H1 (cell line): ENCODE results near the gene IQCF2. TPM values are rescaled to one million over a fixed set of nuclear protein-coding genes. Genes with fewer than 3 reads are reported as not detected.

Experiments
- CHD7 ChIP-seq: fragments of 300-600 bp; sonication (generic); IDR thresholded peaks from 2 replicates; pipeline ENCODE4 v1.7.1; 2012; ENCODE audit warnings: low read length, moderate library complexity, mild to moderate bottlenecking, inconsistent platforms; ENCODE audit not compliant: insufficient replicate concordance
- JUN ChIP-seq: IDR thresholded peaks from 2 replicates; pipeline ENCODE4 v1.6.1; 2011; ENCODE audit warnings: low read depth, mild to moderate bottlenecking, improper control_type of control experiment, low read length
- RAD21 ChIP-seq, 2 experiments: IDR thresholded peaks in 1 of 2; conservative IDR thresholded peaks in 1 of 2; 2 replicates each; pipeline ENCODE4 v1.6.1; 2011; ENCODE audit warnings: low read depth in 2 of 2, low read length in 2 of 2, improper control_type of control experiment in 1 of 2, inconsistent platforms in 1 of 2, mild to moderate bottlenecking in 1 of 2, moderate library complexity in 1 of 2
- SRF ChIP-seq: IDR thresholded peaks from 2 replicates; pipeline ENCODE4 v1.6.1; 2011; ENCODE audit warnings: mild to moderate bottlenecking, low read depth, low read length, moderate library complexity
- TCF12 ChIP-seq: IDR thresholded peaks from 2 replicates; pipeline ENCODE4 v1.6.1; 2011; ENCODE audit warnings: low read depth, mild to moderate bottlenecking, low read length
- polyA plus RNA-seq, 7 experiments: library from polyadenylated mRNA; depleted of rRNA in 3 of 7; stranded (reverse) in 5 of 7; unstranded in 2 of 7; fragments of >200 nt in 5 of 7; fragments of 200-250 nt in 2 of 7; gene quantifications; 1 replicate in 5 of 7; 2 replicates in 1 of 7; 4 replicates in 1 of 7; pipeline versions ENCODE4 v1.2.1 to v1.2.3, GENCODE V29; 2011 to 2013; ENCODE audit warnings: missing spikeins in 2 of 7, mixed read lengths in 2 of 7
- total RNA-seq: library from RNA; stranded (reverse); fragmentation: NEBNext Ultra II Directional; extraction: Animal tissue kit (Norgen Biotek cat#: 25700); gene quantifications from 2 replicates; pipeline ENCODE4 v1.2.1, GENCODE V29; 2021
- TF ChIP-seq, protein P1 (sequence below): IDR thresholded peaks from 2 replicates; pipeline ENCODE4 v1.6.1; 2012; ENCODE audit warnings: inconsistent platforms

Gene IQCF2
- total and polyA plus RNA-seq, 2 of the 8 experiments (the other 6 are each of a cell fraction or from before 2014, with no cell fraction given): not detected

DNA sequence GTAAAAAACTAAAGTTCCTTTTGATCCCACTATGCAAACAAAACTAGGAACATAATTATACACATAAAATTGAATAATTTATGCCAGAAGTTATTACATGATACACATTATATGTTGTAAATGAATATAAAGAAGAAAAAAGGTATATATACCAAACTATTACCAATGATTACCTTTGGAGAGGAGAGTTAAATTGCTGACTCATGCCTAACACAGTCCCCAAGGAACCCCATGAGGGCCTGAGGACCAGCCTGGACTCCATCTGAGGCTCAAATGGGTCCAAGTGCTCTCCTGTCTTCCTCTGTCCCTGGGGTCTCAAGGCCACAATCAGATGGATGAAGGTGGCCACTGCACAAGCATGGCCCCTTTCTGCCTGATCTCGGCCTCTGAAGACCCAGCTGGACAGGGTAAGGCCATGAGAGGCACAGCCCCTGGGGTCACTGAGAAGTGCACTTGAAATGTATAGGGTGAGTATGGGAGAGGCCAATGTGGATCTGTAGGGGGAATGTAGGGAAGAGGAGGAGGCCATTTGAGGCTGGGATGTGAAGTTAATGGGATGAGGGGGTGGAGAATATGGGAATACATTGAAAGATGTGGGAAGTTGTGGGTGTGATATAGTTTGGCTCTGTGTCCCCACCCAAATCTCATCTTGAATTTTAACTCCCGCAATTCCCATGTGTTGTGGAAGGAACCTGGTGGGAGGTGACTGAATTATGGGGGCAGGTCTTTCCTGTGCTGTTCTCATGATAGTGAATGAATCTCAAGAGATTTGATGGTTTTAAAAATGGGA is 42.8 kb downstream of the IQCF2 start (continued):
- TF ChIP-seq CHD7 (no peak), SRF (no peak), RAD21 (IDR thresholded peaks at IDR 0.05 in 1 of 2, conservative IDR thresholded peaks at IDR 0.05 in 1 of 2; ENCODE audit: low read depth in 2 of 2, low read length in 2 of 2) (no peak), JUN (no peak), TCF12 (no peak)
- TF ChIP-seq, protein P1, sequence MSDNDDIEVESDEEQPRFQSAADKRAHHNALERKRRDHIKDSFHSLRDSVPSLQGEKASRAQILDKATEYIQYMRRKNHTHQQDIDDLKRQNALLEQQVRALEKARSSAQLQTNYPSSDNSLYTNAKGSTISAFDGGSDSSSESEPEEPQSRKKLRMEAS: no peak
